SK-N-SH (cell line): ENCODE data around the gene THEMIS2.

Experiments used
- CTCF ChIP-seq: fragments of 200-600 bp; sonication (generic); IDR thresholded peaks from 2 replicates; pipeline ENCODE4 v1.6.1; 2017; ENCODE audit warnings: antibody characterized with exemption, mild to moderate bottlenecking, moderate library complexity
- FOXM1 ChIP-seq: IDR thresholded peaks from 2 replicates; pipeline ENCODE4 v1.4.0; 2012; ENCODE audit warnings: low read depth, mild to moderate bottlenecking
- JUND ChIP-seq: IDR thresholded peaks from 2 replicates; pipeline ENCODE4 v1.4.0; 2012
- MAX ChIP-seq: IDR thresholded peaks from 2 replicates; pipeline ENCODE4 v1.4.0; 2012; ENCODE audit warnings: low read depth
- POLR2AphosphoS5 ChIP-seq: IDR thresholded peaks from 2 replicates; pipeline ENCODE4 v1.6.1; 2012; ENCODE audit warnings: low read depth, low read length
- RFX5 ChIP-seq: IDR thresholded peaks from 2 replicates; pipeline ENCODE4 v1.6.1; 2012; ENCODE audit warnings: mild to moderate bottlenecking, improper control_type of control experiment, low read length
- TCF12 ChIP-seq: IDR thresholded peaks from 2 replicates; pipeline ENCODE4 v1.4.0; 2012
- USF1 ChIP-seq: IDR thresholded peaks from 2 replicates; pipeline ENCODE4 v1.4.0; 2012; ENCODE audit warnings: low read depth, borderline replicate concordance
- ZBTB33 ChIP-seq: IDR thresholded peaks from 2 replicates; pipeline ENCODE4 v1.4.0; 2012; ENCODE audit warnings: low read depth, borderline replicate concordance

GRCh38 chr1:27889506-27889905, 17.2 kb downstream of the THEMIS2 start:
- TF ChIP-seq ZBTB33 (no peak), TCF12 (no peak), CTCF (no peak), USF1 (no peak), JUND (no peak), MAX (no peak), FOXM1 (no peak), RFX5 (no peak), POLR2AphosphoS5 (no peak)
